MM.1S (cell line): ENCODE results near the gene NAP1L5.

Experiments used
- CTCF ChIP-seq: fragments of 300-600 bp; sonication (generic); IDR thresholded peaks from 2 replicates; pipeline ENCODE4 v1.5.1; 2016; ENCODE audit warnings: antibody characterized with exemption, low read length, mixed read lengths
- EZH2 ChIP-seq: fragments of 300-600 bp; sonication (generic); optimal IDR thresholded peaks from 2 replicates; pipeline ENCODE3; 2017; ENCODE audit warnings: low read depth, mild to moderate bottlenecking, antibody characterized with exemption, low read length, mixed read lengths
- EZH2phosphoT487 ChIP-seq: fragments of 300-600 bp; sonication (generic); IDR thresholded peaks from 2 replicates; pipeline ENCODE4 v1.6.1; 2018; ENCODE audit warnings: antibody characterized with exemption, low read length

- TF ChIP-seq CTCF (no peak), EZH2 (no peak), EZH2phosphoT487 (no peak)
Measured at GRCh38 chr4:88746206-88746605, 48.6 kb upstream of the NAP1L5 start.
